NCI-H187 treated with DMSO at 0.1 percent for 48 hours (cell line): ENCODE results near the gene NFXL1.
A peak's percentile ranks its signal among the peaks of the same experiment; 100 is the strongest.

Source experiments
- DNase-seq: peaks from one replicate; lab custom pipeline; 2025; lab: John Stamatoyannopoulos, UW

Gene NFXL1

DNA sequence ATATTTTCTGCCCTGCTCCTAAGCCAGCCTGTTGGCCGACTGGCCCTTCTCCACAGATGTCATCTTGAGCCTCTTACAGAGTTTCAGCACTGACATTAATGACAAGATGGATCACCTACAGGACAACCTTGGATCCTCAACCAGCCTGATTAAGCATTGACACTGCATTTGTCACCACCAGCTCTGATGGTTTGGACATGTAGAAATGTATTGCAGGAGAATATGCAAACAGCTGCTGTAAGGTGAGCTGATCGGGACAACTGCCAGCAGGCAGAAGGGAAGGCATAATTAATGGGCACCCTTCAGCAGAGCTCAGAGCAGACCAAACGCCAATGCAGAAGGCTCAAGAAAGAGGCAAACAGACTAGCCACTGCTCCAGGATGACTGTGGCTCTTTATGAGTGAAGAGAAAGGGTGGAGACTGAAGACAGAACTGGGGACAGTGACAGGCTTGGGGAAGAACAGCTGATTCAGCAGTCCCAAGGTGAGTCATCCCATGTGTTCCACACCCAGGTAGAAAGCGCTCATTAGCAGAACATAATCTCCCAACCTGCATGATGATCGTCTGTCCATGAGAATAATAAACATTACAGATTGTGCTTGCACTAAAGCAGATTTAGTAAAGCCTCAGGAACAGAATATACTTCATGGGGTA is 83.2 kb downstream of the NFXL1 start:
- DNase-seq = peak; percentile 15

DNA sequence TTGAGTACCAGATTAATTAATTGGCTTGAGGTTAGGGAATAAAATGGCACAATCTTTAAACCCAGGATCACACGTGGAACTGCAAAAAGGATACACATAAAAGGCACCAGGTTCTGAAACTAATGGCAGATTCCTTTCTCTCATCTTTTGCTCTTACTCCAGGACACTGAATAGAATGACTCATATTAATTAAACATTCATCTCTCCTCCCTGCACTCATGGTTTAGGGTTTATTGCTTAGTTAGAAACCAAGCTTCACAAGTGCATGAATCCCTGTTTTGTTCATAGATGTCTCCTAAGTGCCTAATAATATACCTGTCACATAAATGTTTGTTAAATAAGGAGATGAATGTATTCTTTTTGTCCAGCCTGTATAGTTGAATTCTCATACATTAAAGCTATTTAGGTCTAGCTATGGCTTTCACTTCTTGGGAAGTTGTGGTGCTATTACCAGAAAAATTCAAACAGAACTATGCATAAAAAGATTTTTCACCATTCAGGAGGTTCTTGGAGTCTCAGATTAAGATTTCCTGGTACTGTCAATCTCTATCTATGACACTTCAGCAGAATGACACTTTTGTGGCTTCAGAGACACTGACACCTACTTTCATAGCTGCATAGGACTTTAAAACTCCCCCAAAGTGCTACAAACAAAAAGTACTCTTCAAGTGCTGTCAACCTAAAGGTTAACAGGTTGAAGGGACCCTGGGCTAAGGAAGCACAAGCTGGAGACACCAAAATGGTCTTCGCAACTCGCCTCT is 83.9 kb downstream of the NFXL1 start:
- DNase-seq = no peak

DNA sequence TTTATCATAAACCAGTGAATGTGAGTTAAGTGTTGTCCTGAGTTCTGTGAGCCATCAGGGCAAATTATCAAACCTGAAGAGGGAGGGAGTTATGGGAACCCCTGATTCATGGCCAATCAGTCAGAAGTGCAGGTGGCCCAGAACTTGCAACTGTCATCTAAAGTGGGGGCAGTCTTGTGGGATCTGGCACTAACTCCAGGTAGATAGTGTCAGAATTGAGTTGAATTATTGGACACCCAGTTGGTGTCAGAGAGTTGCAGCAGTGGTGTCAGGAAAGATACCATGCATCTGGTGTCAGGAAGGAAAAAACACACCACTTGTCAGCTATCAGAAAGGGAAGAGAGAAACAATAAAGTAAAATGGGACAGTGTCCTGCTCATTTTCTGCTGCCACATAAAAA is 84.9 kb downstream of the NFXL1 start:
- DNase-seq = no peak

DNA sequence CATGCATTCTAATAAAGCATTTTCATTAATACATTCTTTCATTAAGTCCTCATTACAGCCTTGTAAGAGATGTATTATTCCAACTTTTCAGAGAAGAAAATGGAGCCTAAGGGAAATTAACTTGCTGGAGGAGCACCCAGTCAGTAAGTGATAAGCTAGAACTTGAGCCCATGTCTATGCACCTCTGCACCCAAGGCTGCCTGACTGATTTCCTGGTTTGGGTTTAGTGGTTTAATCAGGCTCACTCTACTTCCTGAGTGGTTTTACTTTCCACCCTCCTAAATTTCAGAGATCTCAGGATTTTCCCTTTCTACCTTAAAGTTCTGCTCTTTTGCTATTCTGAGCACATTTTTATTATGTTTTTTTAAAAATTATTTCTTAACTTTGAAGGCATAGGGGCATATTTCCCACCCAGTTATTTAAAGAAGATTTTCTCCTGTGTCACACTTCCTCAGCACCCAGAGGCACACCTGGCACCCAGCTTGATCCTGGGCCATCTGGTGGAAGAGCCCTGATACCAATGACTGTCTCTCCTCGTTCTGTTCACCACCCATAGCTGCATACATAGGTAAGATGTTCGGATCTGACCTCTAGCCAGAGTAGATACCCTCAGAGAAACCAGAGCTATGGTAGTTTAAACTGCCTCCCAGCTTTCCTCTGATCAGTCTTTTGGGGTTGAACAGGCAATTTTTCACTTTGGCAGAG is 86.9 kb downstream of the NFXL1 start:
- no peak for DNase-seq

DNA sequence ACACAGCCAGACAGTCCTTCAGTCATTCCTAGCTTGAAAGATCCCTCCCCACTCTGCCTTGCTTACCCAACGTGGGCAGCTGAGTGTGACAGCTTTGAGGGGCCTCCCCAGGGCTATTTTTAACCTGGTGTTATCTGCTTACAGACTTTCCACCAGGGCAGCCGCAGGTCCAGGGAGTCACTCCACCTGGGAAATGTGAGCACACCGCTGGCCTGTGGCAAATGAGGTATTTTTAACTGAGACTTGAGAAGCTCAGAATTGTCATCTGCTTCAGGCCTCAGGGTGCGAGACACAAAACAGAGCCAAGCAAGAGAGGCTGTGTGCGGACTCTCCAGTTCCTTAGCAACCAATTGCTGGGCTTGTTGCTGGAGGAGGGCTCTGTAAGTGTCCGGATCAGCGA is 89.5 kb downstream of the NFXL1 start:
- DNase-seq = no peak

DNA sequence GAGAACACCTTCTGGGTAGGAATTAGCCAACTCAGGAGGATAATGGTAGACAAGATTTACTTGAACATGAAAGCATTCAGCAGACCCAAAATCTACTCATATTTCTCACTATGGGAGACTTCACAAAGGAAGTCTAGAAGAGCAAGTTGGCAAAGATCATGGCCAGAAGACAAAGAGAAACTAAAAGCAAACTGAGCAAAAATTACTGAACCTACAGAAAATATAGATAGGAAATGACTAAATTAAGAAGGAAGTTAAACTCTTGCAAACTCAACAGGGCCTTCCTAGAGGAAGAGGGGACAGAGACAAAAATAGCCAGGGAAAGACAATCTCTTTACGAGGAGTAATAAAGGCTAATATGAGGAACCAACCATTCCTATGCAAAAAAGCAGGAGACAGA is 95.2 kb downstream of the NFXL1 start:
- no peak for DNase-seq

DNA sequence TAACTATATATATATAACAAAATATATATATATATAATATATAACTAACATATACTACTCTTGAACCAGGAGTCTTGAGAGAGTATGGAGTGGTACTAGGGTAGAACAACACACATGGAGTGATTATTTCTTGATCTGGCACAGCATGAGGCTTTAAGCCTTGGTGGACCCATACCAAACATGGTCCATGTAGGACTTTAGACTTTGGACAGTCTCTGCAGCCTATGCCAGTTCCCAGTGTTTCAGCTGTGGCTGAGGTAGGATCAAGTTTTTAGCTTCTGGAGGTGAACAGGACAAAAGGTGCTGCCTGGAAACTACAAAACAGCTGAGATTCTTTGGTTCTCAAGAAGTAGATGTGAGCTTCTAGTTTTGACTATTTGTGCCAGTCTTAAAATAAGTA is 97.1 kb downstream of the NFXL1 start:
- DNase-seq = no peak

DNA sequence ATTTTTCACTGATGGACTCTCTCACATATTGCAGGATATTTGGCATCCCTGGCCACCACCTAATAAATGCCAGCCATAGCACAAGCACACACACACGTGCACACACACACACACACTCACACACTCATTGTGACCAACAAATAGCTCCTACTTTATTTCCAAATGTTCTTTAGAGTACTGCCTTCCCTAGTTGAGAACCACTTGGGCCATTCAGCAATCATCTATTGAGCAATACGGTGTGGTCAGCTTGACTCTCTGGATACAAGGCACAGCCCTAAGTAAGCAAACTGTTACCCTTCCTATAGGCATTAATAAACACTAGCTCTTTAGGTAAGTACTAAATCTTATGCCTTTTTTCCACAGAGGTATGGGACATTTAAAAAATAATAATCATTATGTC is 97.6 kb downstream of the NFXL1 start:
- DNase-seq = no peak

DNA sequence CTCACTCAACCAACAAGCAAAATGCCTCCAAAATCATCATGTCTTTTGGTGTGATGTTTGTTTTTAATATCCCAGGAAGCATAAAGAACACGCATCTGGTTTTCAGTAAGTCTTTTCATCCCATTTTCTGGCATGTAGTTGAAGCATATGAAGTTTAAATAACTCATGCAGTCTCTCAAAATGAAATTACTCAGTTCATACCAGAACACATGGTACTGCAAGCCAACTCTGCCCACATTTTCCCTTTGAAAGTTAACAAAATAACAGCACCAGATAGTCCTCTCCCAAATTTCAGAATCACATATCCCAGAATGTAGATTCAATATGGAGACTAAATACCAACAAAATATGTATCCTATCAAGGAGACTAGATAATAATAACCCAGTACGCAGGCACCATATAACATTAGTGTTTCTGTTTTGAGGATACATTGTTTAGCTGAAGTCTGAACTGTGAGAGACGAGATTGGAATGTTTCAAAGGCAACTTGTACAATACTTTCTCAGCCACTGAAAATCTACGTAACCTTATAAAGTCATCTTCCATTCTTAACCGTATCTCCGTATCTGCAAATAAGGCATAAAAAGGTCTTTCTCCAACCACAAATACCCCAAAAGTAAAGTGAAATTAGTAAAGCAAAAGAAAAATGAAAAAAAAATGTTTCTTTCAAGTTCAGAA is 99.6 kb downstream of the NFXL1 start:
- DNase-seq = no peak

DNA sequence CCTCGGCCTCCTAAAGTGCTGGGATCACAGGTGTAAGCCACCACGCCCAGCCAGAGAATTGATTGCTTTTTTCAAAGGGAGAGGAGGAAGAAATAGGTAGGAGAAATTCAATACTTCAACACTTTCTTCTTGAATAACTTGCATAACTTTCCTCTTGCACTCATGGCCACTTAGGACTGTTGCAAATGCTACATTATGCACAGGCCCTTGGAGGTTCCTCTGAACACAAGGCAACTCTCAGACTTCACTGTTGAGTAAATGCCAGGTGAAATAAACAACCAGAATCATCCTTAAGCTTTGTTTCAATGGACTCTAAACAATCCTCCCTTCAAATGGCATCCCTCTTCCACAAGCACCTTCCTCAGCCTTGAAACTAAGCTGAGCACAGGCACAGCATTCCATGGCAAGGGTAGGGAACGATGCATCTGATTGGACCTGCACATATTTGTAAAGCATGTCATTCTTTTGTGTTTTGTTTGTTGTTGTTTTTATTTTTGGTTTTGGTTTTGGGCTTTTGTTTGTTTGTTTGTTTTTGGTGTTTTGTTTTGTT is 104.7 kb downstream of the NFXL1 start:
- no peak for DNase-seq

DNA sequence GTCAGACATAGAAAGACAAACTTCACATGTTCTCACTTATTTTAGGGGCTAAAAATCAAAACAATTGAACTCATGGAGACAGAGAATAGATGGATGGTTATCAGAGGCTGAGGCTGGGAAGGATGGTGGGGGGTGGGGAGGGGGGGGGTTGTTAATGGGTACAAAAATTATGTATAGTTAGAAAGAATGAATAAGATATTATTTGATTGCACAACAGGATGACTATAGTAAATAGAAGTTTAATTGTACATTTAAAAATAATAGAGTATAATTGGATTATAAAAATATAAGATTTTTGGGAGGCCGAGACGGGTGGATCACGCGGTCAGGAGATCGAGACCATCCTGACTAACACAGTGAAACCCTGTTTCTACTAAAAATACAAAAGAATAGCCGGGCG is 109.8 kb downstream of the NFXL1 start:
- no peak for DNase-seq

DNA sequence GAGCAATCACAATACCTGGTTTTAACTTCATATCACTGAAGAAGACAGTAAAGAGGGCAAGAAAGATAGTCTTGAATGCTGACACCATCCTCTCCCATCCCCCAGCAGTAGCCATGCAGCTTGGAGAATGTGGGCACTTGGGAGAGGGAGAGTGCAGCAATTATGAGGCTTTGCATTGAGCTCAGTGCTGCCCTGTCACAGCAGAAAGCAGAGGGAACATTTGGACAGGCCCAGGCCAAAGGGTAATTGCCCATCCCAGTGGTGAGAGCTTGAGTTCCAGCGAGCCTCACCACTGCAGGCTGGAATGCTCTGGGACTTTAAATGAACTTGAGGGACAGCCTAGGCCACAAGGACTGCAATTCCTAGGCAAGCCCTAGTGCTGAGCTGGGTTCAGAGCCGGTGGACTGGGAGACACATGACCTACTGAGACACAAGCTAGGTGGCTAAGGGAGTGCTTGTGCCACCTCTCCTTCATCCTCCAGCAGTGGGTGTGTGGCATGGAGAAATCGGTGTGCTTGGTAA is 112.8 kb downstream of the NFXL1 start:
- DNase-seq = no peak

DNA sequence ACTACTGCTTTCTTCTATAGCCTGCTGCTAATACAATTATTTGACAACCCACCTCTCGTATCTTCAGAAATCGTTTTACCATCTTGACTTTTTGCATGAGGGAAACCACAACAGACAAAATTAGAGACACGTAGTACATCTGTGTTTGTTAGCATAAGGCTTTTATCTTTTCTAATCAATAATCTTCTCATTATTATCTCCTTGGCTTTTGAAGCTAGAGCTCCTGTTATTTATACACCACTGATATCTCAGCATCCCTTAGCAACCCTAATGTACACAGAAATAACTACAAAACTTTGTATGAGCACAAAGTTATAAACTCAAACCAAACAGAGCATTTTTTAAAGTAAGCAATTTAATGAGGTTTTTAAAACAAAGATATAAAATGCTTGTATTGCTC is 116.2 kb downstream of the NFXL1 start:
- no peak for DNase-seq
